ENCODE results near the gene PDGFB.

- TF ChIP-seq, protein P1, sequence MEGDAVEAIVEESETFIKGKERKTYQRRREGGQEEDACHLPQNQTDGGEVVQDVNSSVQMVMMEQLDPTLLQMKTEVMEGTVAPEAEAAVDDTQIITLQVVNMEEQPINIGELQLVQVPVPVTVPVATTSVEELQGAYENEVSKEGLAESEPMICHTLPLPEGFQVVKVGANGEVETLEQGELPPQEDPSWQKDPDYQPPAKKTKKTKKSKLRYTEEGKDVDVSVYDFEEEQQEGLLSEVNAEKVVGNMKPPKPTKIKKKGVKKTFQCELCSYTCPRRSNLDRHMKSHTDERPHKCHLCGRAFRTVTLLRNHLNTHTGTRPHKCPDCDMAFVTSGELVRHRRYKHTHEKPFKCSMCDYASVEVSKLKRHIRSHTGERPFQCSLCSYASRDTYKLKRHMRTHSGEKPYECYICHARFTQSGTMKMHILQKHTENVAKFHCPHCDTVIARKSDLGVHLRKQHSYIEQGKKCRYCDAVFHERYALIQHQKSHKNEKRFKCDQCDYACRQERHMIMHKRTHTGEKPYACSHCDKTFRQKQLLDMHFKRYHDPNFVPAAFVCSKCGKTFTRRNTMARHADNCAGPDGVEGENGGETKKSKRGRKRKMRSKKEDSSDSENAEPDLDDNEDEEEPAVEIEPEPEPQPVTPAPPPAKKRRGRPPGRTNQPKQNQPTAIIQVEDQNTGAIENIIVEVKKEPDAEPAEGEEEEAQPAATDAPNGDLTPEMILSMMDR (IDR thresholded peaks at IDR 0.05) = no peak
- TF ChIP-seq ZBTB43 (CRISPR knock-in tag; IDR thresholded peaks at IDR 0.05) (no peak), E2F4 (CRISPR knock-in tag; IDR thresholded peaks at IDR 0.05; ENCODE audit: borderline replicate concordance, low read depth) (no peak), E2F5 (CRISPR knock-in tag; IDR thresholded peaks at IDR 0.05) (no peak), ZNF232 (CRISPR knock-in tag; IDR thresholded peaks at IDR 0.05) (no peak), JUN (CRISPR knock-in tag; IDR thresholded peaks at IDR 0.05) (no peak), USF1 (CRISPR knock-in tag; IDR thresholded peaks at IDR 0.05) (no peak), MAX (CRISPR knock-in tag; IDR thresholded peaks at IDR 0.05) (no peak), ZNF263 (CRISPR knock-in tag; IDR thresholded peaks at IDR 0.05; ENCODE audit: low read depth) (no peak), NR3C1 (CRISPR knock-in tag; conservative IDR thresholded peaks at IDR 0.05; ENCODE audit: low read depth) (no peak), SP1 (CRISPR knock-in tag; conservative IDR thresholded peaks at IDR 0.05) (no peak)
- TF ChIP-seq, protein P2, sequence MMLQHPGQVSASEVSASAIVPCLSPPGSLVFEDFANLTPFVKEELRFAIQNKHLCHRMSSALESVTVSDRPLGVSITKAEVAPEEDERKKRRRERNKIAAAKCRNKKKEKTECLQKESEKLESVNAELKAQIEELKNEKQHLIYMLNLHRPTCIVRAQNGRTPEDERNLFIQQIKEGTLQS (CRISPR knock-in tag; conservative IDR thresholded peaks at IDR 0.05) = no peak
Measured at GRCh38 chr22:39254122-39254521, 9.3 kb upstream of the PDGFB start.

Measured in WTC11 (cell line).